Renal cortical epithelial cell (primary cell): ENCODE measurements around the gene PDE8B. TPM values are rescaled to one million over a fixed set of nuclear protein-coding genes. Genes with fewer than 3 reads are reported as not detected.

Experiments
- DNase-seq: peaks from one replicate; pipeline ENCODE4 v3.0.0-alpha.2; 2011; ENCODE audit warnings: low read depth
- total RNA-seq: library from RNA; depleted of rRNA; stranded (reverse); fragments of >200 nt; gene quantifications from 2 replicates; pipeline ENCODE4 v1.2.3, GENCODE V29; 2014

The PDE8B gene
- total RNA-seq, 1 donor from 2014 or later = 0.05 TPM

GRCh38 chr5:77325921-77326541, 115.6 kb downstream of the PDE8B start:
- no peak for DNase-seq

GRCh38 chr5:77326986-77327734, 116.7 kb downstream of the PDE8B start:
- DNase-seq = no peak

GRCh38 chr5:77328930-77329647, 118.6 kb downstream of the PDE8B start:
- DNase-seq = no peak

- DNase-seq = no peak
Observed at GRCh38 chr5:77329664-77330430, 119.4 kb downstream of the PDE8B start.

DNA sequence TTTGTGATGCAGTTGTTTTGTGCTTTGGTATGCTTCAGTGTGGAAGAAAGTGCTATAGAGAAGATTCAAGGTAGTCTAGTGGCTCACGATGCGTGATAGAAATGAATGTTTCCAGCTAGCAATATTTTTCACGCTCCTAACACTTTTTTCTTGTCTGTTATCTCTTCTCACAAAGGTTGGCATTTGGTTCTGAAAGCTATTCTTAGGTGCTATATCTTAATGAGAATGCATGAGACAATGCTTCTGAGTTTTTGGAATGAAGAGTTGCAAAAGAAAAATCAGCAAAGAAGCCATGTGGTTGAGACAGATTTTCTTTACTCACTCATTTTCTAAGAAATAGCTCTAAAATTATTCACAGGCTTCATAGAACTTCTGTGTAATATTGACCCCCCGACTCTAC, 122.6 kb downstream of the PDE8B start:
- no peak for DNase-seq

DNA sequence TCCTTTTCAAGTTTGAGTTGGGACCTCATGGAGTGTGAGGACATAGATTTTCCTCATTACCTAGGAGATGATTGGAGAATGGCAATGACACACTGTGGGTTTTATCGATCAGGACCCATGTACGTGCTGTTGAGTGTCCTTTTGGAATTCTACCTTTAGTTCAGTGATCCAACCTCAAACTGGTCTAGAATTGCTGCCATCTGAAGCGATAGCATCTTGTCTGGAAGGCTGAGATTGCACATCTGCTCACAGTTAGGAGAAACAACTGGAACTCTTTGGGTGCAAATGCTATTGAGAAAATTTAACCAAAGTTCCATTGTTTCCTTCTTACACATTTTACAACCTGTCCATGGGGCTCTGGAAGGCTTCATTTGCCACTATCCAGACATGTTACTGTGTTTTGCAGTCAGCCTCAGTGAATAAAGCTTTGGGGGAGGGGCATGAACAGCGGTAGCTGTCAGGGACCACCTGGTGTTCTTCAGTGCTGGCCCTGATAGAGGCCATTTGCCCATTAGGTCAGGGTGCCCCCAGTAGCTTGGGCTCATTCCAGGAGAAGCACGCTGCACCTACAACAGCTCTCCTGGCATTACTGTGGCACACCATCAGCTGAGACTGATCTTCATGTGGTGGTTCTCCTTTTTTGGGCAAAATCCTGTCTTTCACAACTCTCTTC, 123.1 kb downstream of the PDE8B start:
- no peak for DNase-seq

DNA sequence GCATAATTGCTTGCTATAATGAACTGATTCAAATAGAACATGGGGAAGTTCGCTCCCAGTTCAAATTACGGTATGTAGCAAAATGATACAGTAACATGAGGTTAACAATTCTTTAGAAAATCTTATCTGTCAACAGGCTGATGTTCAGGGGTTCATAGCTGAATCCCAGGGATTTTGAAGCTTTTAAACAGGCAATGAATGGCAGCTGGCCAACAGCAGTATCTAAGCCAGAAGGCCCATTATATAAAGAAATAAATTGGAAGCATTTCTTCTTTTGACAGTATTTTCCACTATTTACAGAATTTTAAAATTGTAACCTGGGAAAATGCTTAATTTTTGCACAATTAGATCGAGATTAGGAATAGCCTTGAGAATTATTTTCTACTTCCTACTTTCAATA, 126.8 kb downstream of the PDE8B start:
- DNase-seq = no peak

GRCh38 chr5:77337686-77338085, 127.2 kb downstream of the PDE8B start:
- DNase-seq = no peak

- no peak for DNase-seq
Observed at GRCh38 chr5:77339337-77339890, 128.9 kb downstream of the PDE8B start.

DNA sequence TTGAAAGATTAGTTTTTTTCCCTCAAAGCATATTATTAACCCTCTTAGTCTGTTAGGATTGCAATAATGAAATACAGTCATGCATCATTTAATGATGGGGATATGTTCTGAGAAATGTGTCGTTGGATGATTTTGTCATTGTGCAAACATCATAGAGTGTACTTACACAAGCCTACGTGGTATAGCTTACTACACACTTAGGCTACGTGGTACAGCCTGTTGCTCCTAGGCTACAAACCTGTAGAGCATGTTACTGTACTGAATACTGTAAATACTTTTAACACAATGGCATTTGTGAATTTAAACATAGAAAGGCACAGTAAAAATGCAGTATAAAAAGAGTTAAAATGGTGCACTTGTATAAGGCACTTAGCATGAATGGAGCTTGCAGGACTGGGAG, 132.7 kb downstream of the PDE8B start:
- no peak for DNase-seq

GRCh38 chr5:77347435-77348098, 137.1 kb downstream of the PDE8B start:
- DNase-seq = no peak

DNA sequence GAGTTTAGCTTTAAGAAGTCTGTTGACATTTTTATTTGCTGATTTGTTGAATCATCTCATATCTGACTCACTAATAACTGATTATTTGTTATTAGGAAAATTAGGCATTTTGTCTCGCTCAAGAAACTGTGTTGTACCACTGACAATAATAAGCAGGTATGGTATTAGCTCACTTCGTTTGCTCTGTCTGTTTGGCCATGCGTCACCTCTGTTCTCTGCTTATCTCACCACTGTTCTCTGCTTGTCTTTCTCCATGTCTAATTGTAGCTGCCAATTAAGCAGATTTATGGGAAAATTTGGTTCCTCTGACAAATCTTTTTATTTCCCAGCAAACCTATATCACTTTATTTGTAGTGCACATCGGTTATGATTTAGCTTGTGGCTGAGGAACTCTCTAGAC, 142.8 kb downstream of the PDE8B start:
- DNase-seq = no peak

GRCh38 chr5:77354454-77354853, 144.0 kb downstream of the PDE8B start:
- DNase-seq = no peak

DNA sequence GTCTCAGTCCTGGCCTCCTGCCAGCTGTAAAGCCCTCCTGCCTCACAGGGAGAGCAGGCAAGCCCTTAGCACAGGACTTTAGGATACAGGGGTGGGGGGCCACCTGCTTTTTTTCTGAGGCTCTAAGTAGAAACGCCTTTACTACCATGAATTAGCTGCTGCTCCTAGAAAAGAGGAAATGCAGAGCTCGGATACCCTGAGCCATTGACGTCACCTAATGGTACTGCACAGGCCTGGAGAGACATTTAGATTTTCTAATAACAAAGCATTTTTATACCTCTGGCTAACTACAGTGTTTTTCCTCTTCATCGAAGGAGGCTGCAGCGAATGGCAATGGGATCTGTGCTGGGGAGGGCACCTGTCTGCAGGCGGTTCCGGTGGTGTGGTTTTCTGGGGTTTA, 144.6 kb downstream of the PDE8B start:
- no peak for DNase-seq

- DNase-seq = no peak
Observed at GRCh38 chr5:77355751-77356150, 145.3 kb downstream of the PDE8B start.

DNA sequence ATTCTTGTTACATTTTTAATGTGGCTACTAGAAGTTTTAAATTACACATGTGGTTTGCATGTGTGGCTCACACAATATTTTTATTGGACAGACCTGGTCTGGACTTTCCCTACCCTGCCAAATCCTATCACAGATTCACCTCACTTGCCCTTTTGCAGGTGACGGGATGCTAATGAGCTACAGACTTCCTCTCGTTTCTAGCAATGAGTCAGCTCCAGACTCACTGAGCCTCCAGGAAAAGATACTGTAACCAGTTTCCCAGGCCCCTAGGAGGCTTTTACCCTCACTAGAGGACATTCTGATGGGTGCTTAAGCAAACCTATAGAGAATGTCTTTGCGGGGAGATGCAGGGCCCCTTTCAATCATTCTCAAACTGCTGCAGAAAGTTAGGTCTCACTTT, 146.3 kb downstream of the PDE8B start:
- peak; percentile 80 for DNase-seq

DNA sequence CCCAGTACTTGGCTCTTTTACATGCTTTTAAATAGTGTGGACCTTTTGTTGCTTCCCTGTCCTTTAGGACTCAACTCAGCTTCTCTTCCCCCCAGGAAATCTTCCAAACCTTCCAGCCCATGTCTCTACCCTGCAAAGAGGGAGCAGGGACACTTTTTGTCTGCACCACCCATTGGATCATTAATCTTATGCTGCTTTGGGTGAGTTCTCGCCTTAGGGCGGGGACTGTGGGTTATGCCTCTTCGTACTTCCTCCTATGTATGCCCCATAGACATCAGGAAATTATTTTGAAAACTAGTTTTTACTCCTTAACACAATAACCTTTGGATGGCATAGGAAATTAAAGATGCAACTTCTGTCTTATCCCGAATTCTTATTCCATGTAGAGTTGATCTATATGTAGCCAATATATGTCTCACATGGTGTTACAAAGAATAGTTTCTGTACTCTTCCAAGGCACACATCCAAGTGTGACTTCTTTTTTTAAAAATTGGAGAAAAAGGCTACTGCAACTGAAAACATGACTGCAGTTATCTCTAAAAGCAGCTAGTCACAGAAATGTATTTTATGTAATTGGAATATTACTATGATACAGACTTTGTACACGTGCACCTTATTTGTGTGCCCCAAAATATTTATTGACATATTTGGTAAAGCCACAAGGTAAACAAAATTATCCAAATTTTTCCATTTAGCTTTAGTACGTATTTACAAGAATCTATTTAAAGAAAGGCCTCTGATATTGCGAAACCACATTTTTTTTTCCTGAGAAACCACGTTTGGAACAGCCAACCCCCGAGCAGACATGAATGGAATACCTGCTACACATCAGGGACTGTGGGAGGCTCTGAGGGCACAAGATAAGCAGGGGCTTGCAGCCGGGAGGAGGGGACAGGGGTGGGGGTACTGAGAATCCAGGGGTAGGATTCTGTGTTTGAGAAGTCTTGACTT, 148.1 kb downstream of the PDE8B start:
- peak; percentile 68 for DNase-seq

DNA sequence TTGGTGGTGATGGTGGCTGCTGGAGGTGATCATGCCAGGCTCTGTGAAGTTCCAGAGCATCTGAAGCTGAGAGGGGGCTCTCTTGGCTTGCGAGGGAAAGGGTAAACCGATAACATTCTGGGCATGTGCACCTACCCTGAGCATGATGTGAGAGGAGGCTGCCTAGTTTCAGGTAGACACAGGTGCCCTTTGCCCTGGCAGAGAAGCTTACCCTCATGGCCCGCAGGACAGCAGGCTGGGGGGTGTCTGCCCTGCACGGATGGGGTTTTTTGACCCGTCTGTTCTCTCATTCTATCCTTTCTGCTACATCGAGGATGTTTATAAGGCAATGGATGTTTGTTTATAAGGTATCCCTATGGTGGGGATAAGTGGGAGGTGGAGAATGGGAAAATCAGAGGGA, 148.8 kb downstream of the PDE8B start:
- DNase-seq = no peak

GRCh38 chr5:77360381-77360780, 149.9 kb downstream of the PDE8B start:
- no peak for DNase-seq

- no peak for DNase-seq
Observed at GRCh38 chr5:77360973-77361372, 150.5 kb downstream of the PDE8B start.
